Activated CD4-positive, alpha-beta T cell treated with anti-CD3 and anti-CD28 coated beads, Interleukin-2, amount 50 U/mL, for 1 hour (primary cell): ENCODE data around the gene E2F1.
"Not testable (repeated sequence)": the region's sequence is repeated elsewhere in the genome, so short reads cannot be mapped to it uniquely, and the experiment has no call there.

ENCODE experiments used
- DNase-seq: peaks from one replicate; pipeline ENCODE4 v3.0.0-alpha.2; 2020

E2F1 gene

GRCh38 chr20:33635341-33635740 is 50.8 kb downstream of the E2F1 start:
- no peak for DNase-seq

- not testable (repeated sequence) for DNase-seq
Measured at GRCh38 chr20:33631910-33632309, 54.3 kb downstream of the E2F1 start.

GRCh38 chr20:33630507-33630906 is 55.7 kb downstream of the E2F1 start:
- no peak for DNase-seq

GRCh38 chr20:33629979-33630378 is 56.2 kb downstream of the E2F1 start:
- no peak for DNase-seq

- DNase-seq = no peak
Measured at GRCh38 chr20:33629533-33629932, 56.7 kb downstream of the E2F1 start.

GRCh38 chr20:33627577-33628216 is 58.5 kb downstream of the E2F1 start:
- no peak for DNase-seq

GRCh38 chr20:33626190-33626589 is 60.0 kb downstream of the E2F1 start:
- DNase-seq = no peak
